Uterus (tissue), 2 donors: ENCODE results near the gene CTNND1.

ENCODE experiments used
- POLR2A ChIP-seq, 2 donors: fragments of 450-650 bp; IDR thresholded peaks; one replicate each; pipeline ENCODE4 v1.6.1; 2016; ENCODE audit warnings: antibody characterized with exemption in 2 of 2, mild to moderate bottlenecking in 1 of 2, moderate library complexity in 1 of 2
- TF ChIP-seq, protein P1 (sequence below), 4 experiments: fragments of 200-600 bp in 2 of 4; fragments of 450-650 bp in 2 of 4; sonication (generic) in 2 of 4; IDR thresholded peaks; one replicate each; pipeline ENCODE4 v1.5.1; 2016 to 2019; ENCODE audit warnings: antibody characterized with exemption in 4 of 4, mild to moderate bottlenecking in 2 of 4, moderate library complexity in 1 of 4

DNA sequence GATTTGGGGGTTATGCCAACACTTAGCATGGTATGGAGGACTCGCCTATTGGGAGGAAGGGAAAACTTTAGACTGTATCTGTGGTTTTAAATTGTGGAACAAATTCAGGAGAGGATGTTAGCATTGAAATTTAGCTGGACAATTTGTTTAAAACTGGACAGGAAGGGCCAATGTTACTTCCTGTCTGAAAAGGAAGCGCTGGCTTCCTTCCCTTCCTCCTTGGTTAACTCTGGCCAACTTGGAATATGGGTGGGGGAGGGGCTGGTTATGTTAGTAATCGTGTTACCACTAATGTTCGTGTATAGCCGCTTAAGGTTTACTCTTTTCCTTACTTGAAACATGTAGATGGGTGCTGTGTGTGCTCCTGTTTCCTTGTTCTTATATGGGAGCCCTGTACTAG is 13.9 kb downstream of the CTNND1 start:
- TF ChIP-seq, protein P1, sequence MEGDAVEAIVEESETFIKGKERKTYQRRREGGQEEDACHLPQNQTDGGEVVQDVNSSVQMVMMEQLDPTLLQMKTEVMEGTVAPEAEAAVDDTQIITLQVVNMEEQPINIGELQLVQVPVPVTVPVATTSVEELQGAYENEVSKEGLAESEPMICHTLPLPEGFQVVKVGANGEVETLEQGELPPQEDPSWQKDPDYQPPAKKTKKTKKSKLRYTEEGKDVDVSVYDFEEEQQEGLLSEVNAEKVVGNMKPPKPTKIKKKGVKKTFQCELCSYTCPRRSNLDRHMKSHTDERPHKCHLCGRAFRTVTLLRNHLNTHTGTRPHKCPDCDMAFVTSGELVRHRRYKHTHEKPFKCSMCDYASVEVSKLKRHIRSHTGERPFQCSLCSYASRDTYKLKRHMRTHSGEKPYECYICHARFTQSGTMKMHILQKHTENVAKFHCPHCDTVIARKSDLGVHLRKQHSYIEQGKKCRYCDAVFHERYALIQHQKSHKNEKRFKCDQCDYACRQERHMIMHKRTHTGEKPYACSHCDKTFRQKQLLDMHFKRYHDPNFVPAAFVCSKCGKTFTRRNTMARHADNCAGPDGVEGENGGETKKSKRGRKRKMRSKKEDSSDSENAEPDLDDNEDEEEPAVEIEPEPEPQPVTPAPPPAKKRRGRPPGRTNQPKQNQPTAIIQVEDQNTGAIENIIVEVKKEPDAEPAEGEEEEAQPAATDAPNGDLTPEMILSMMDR (IDR thresholded peaks at IDR 0.05): no peak
- TF ChIP-seq POLR2A (IDR thresholded peaks at IDR 0.05): no peak
